Frontal cortex (tissue), 4 donors: ENCODE measurements around the gene MANEA. TPM values are rescaled to one million over a fixed set of nuclear protein-coding genes. Genes with fewer than 3 reads are reported as not detected.
"Not testable (repeated sequence)": the region's sequence is repeated elsewhere in the genome, so short reads cannot be mapped to it uniquely, and the experiment has no call there.

Source experiments
- DNase-seq, 2 donors: peaks; one replicate each; pipeline ENCODE4 v3.0.0; 2012; ENCODE audit warnings: low spot score in 2 of 2
- FAIRE-seq: peaks from 2 replicates; lab custom pipeline; 2012; peaks lifted over from hg19 to GRCh38; lab: Jason Lieb, UNC
- total RNA-seq: library from RNA; depleted of rRNA; stranded (reverse); fragments of >200 nt; gene quantifications from one replicate; pipeline ENCODE4 v1.2.3, GENCODE V29; 2014
- donor health status: control.
- donor health status: control.
- donor health status: control.

Gene MANEA
- total RNA-seq, 1 donor from 2014 or later: 16.7 TPM

- DNase-seq (no peak), FAIRE-seq (no peak)
These were observed 3.7 kb downstream of the MANEA start for GRCh38 chr6:95581073-95581472.

DNA sequence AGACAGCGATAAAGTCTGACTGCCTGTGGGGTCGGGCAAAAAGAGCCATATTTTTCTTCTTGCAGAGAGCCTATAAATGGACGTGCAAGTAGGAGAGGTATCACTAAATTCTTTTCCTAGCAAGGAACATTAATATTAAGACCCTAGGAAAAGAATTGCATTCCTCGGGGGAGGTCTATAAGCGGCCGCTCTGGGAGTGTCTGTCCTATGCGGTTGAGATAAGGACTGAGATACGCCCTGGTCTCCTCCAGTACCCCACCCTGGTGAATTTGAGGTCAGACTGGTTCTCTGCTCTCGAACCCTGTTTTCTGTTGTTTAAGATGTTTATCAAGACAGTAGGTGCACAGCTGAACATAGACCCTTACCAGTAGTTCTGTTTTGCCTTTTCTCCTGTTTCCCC lies 6.9 kb downstream of the MANEA start:
- not testable (repeated sequence) for FAIRE-seq, DNase-seq

DNA sequence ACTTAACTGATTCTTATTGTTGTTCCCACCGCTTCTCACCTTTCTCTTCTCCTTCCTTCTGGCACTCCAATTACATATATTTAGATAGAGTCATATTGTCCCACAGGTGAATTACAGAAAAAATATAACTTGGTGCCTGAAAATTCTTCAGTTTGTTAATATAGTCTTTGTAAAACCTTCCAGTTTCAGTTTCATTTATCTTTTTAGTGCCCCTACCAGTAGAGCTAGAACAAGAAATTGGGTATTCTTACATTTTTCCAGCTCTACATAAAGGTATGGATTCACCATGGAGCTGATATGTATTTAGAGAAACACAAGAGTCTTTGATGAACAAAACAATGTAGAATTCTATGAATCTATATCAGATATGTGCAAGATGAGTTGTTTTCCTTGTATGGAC lies 10.7 kb downstream of the MANEA start:
- DNase-seq (no peak), FAIRE-seq (no peak)

GRCh38 chr6:95589067-95589466 lies 11.7 kb downstream of the MANEA start:
- FAIRE-seq: no peak

GRCh38 chr6:95589826-95590570 lies 12.7 kb downstream of the MANEA start:
- DNase-seq (no peak), FAIRE-seq (no peak)

More at GRCh38 chr6:95589067-95589466, 11.7 kb downstream of the MANEA start:
- DNase-seq: no peak

DNA sequence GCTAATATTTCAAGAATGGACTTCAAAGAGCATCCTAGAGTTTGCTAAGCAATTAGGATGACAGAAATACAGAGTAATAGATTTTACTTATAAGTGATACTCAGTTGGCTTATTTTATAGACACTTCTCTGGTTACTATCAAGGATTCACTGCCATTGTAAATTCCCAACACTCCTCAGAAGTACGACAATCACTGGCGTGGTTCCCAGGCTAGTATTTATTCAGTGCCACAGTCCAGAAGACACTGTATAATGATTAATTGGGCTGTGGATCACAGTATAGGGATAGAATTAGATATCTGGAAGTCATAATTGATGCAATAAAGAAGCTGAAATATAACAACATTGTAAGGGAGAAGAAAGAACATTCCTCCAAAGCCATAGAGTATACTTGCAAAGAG lies 15.7 kb downstream of the MANEA start:
- DNase-seq (no peak), FAIRE-seq (no peak)

DNA sequence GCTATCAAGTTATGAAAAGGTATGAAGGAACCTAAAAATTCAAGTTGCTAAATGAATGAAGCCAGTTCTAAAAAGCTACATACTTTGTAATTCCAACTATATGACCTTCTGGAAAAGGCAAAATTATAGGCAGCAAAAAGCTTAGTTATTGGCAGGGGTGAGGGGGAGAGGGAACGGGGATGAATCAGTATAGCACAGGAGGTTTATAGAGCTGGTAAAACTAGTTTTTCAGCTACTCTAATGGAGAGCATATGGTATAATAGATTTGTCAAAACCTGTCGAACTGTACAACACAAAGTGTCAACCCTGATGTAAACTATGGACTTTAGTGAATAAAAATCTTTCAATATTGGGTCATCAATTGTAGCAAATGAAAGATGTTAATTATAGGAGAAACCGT lies 18.7 kb downstream of the MANEA start:
- no peak for DNase-seq

DNA sequence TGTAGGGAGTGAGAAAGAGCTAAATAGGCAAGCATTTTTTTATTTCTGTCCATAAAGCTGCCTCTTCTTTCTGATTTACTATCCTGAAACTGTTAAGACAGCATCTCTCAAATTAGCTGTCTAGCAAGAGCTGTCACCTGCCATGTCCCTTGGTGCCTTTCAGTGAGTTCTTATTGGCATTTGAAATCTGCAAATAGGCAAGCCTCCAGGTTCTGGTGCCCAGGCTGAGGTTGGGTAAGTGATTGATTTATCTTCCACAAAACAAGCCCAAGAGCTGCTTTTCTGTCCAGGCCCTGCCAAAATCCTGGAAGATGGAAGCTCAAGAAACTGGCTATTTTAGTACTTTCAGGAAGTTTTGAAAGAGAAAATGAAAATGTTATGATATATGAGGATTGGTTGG lies 22.4 kb downstream of the MANEA start:
- DNase-seq (no peak), FAIRE-seq (no peak)

More for the DNA sequence above, 18.7 kb downstream of the MANEA start:
- FAIRE-seq: no peak

DNA sequence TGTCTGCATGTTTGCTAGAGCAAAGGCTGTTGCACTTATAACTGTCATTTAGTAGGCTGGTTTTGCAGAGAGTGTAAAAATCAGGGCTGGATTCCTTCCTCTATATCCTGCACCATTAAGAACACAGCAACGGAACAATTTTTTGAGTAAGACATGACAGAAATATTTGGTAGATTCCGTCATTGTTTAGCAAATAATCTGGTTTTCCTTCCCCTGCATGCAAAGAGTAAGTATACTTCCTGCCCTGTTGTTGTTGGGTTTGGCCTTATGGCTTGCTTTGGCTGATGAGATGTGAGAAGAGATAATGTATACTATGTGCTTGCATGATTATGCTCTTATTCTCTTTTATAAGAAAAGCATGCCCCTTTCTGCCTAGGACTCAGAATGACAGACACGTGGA lies 23.8 kb downstream of the MANEA start:
- DNase-seq (no peak), FAIRE-seq (no peak)

- FAIRE-seq: no peak
- no peak for DNase-seq
These were observed 36.8 kb downstream of the MANEA start for GRCh38 chr6:95614094-95614493.

- DNase-seq (no peak), FAIRE-seq (no peak)
These were observed 52.2 kb downstream of the MANEA start for GRCh38 chr6:95629551-95629950.

- DNase-seq: no peak
- no peak for FAIRE-seq
These were observed 59.5 kb downstream of the MANEA start for GRCh38 chr6:95636552-95637431.

DNA sequence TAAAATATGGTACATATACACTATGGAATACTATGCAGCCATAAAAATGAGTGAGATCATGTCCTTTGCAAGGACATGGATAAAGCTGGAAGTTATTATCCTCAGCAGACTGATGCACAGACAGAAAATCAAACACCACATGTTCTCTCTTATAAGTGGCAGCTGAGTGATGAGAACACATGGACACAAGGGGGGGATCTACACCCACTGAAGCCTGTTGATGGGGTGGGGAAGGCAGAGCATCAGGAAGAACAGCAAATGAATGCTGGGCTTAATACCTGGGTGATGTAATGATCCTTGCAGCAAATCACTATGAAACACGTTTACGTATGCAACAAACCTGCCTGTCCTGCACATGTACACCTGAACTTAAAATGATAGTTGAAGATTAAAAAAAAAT lies 71.3 kb downstream of the MANEA start:
- DNase-seq (no peak), FAIRE-seq (no peak)

GRCh38 chr6:95649451-95649850 lies 72.1 kb downstream of the MANEA start:
- no peak for DNase-seq
- FAIRE-seq: no peak

DNA sequence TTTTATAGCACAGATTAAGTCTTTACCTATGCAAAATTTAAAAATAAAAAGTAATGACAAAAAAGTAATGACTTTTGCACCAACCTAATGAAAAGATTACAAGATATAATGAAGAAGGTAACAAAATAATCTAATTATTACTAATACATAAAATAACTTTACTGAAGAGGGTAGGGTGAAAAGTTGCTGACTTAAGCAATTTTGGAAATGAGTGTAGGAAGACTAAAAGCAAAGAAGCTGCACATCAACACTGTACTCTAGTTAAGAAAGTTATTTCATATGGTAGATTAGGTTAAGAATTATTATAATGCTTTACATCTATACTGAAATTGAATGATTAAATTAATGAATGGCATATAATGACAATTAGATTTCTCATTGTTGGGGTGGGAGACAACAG lies 76.8 kb downstream of the MANEA start:
- no peak for FAIRE-seq
- no peak for DNase-seq

GRCh38 chr6:95658886-95659285 lies 81.6 kb downstream of the MANEA start:
- FAIRE-seq (no peak), DNase-seq (no peak)
